ENCODE data around the gene OTOGL.

The OTOGL gene

DNA sequence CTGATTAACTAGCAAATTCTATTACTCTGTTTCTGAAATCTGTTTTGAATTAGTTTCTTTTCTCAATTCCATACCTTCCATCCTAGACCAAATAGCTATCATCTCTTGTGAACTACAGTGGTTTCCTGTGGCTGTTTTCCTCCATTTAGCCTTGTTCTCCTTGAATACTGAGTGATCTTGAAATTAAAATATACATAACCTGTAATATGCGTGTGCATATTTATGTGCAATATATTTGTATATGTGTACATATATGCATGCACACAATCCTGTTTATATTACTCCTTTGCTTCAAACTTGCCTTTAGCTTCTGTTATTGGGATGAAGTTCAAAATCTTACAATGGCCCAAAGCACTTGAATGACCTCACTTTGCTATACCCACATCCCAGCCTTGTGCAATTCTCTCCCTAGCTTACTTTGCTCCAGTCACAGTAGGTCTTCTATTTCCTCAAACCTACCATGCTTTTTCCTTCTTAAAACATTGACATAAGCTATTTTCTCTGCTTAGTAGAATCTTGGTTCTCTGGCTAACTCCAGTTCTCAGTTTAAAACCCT is 99.5 kb downstream of the OTOGL start:
- Histone ChIP-seq H3K4me3 (IDR thresholded peaks at IDR 0.05; ENCODE audit: insufficient read depth, low read depth, low read length) (no peak overlapping the region), H3K36me3 (ENCODE audit: insufficient read depth) (no peaks in the 10 kb centered on the region), H3K4me1 (ENCODE audit: low read depth, poor library complexity, severe bottlenecking) (peaks cover 30% of the 10 kb centered on the region), H3K27ac (no peak overlapping the region), H2AFZ (ENCODE audit: low read depth) (no peak overlapping the region), H3K9ac (no peak overlapping the region), H4K20me1 (ENCODE audit: insufficient read depth) (no peaks in the 10 kb centered on the region), H3K27me3 (ENCODE audit: insufficient read depth, low read depth) (no peaks in the 10 kb centered on the region), H3K79me2 (ENCODE audit: insufficient read depth, low read depth) (no peaks in the 10 kb centered on the region), H3K4me2 (no peak overlapping the region)
- no peak for TF ChIP-seq CTCF (conservative IDR thresholded peaks at IDR 0.05; ENCODE audit: low read depth, low read length)

- Histone ChIP-seq H3K27ac (no peak overlapping the region), H3K4me2 (no peak overlapping the region), H3K4me3 (IDR thresholded peaks at IDR 0.05; ENCODE audit: insufficient read depth, low read depth, low read length) (no peak overlapping the region), H3K9ac (no peak overlapping the region), H3K79me2 (ENCODE audit: insufficient read depth, low read depth) (no peaks in the 10 kb centered on the region), H3K27me3 (ENCODE audit: insufficient read depth, low read depth) (no peaks in the 10 kb centered on the region), H2AFZ (ENCODE audit: low read depth) (no peak overlapping the region), H3K36me3 (ENCODE audit: insufficient read depth) (no peaks in the 10 kb centered on the region), H3K4me1 (ENCODE audit: low read depth, poor library complexity, severe bottlenecking) (peaks cover 19% of the 10 kb centered on the region), H4K20me1 (ENCODE audit: insufficient read depth) (no peaks in the 10 kb centered on the region)
- TF ChIP-seq CTCF (conservative IDR thresholded peaks at IDR 0.05; ENCODE audit: low read depth, low read length) = no peak
These were observed 100.6 kb downstream of the OTOGL start for GRCh38 chr12:80199931-80200330.

DNA sequence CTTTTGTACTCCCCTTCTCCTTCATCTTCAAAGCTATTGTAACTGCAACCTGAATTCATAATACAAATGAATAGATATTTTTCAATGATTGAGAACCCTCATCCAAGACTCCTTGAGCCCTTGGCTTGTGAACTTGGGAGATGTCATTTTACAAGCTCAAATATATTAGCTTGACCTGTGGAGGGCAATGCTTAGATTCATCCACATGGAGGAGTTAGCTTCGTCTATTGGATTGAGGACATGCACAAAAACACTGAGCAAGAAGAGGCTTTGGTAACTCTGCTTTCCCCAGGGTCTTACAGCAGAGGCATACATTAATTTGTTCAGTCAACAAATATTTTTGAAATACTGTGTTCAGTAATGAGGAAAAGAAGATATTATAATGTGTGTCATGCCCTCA is 101.1 kb downstream of the OTOGL start:
- Histone ChIP-seq H3K9ac (no peak overlapping the region), H3K27me3 (ENCODE audit: insufficient read depth, low read depth) (no peaks in the 10 kb centered on the region), H3K36me3 (ENCODE audit: insufficient read depth) (no peaks in the 10 kb centered on the region), H4K20me1 (ENCODE audit: insufficient read depth) (no peaks in the 10 kb centered on the region), H3K4me3 (IDR thresholded peaks at IDR 0.05; ENCODE audit: insufficient read depth, low read depth, low read length) (no peak overlapping the region), H3K4me1 (ENCODE audit: low read depth, poor library complexity, severe bottlenecking) (peaks cover 15% of the 10 kb centered on the region), H3K4me2 (no peak overlapping the region), H3K79me2 (ENCODE audit: insufficient read depth, low read depth) (no peaks in the 10 kb centered on the region), H2AFZ (ENCODE audit: low read depth) (no peak overlapping the region), H3K27ac (no peak overlapping the region)
- TF ChIP-seq CTCF (conservative IDR thresholded peaks at IDR 0.05; ENCODE audit: low read depth, low read length) = no peak

DNA sequence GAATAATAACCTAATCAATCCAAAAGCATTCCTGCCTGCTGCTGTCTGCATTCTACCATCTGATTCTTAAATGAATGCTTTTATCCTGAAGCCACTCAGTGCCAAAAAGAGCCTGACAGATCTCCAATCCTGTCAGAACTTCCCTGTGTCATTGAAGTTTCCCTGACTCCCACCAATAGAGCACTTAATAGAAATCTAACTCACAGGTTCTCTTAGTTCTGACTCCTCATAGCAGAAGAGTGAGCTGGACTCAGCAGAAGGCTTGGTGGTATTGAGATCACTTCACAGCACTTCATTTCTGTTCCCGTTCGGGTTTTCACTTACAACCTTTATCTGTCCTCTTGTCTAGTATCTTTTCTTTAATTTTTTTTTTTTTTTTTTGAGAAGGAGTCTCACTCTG is 102.6 kb downstream of the OTOGL start:
- no peak overlapping the region for H3K27ac ChIP-seq
- no peak overlapping the region for H3K4me3 ChIP-seq (IDR thresholded peaks at IDR 0.05; ENCODE audit: insufficient read depth, low read depth, low read length)
- no peak overlapping the region for H3K4me2 ChIP-seq
- no peaks in the 10 kb centered on the region for H3K36me3 ChIP-seq (ENCODE audit: insufficient read depth)
- no peaks in the 10 kb centered on the region for H3K4me1 ChIP-seq (ENCODE audit: low read depth, poor library complexity, severe bottlenecking)
- no peaks in the 10 kb centered on the region for H4K20me1 ChIP-seq (ENCODE audit: insufficient read depth)
- H3K79me2 ChIP-seq (ENCODE audit: insufficient read depth, low read depth) = no peaks in the 10 kb centered on the region
- no peaks in the 10 kb centered on the region for H3K27me3 ChIP-seq (ENCODE audit: insufficient read depth, low read depth)
- H3K9ac ChIP-seq = no peak overlapping the region
- H2AFZ ChIP-seq (ENCODE audit: low read depth) = no peak overlapping the region
- no peak for TF ChIP-seq CTCF (conservative IDR thresholded peaks at IDR 0.05; ENCODE audit: low read depth, low read length)

All from KMS-11 (cell line).